IMR-90 (cell line): ENCODE results near the gene SAA1. TPM values are rescaled to one million over a fixed set of nuclear protein-coding genes. Genes with fewer than 3 reads are reported as not detected.

ENCODE experiments used
- ATAC-seq: fragments of 200-7000 bp; cut with Tn5 transposase; 2 replicates; pipeline ENCODE4 v1.9.1; 2020; ENCODE audit warnings: low read depth, mild to moderate bottlenecking, moderate library complexity
- BruUV-seq: library from RNA; stranded (reverse); fragments of 400-500 nt; replicated peaks from 2 replicates; lab custom pipeline; 2021; lab: Mats Ljungman, UMichigan
- CTCF ChIA-PET: fragments of 300-600 bp; formaldehyde crosslinking; extraction: SDS; loops from one replicate; lab custom pipeline; 2021; ENCODE audit warnings: antibody characterized with exemption; lab: Yijun Ruan, JAX
- POLR2A ChIA-PET: fragments of 300-600 bp; sonication (Branson Sonifier 250); formaldehyde crosslinking; loops from one replicate; lab custom pipeline; 2022; ENCODE audit warnings: antibody characterized with exemption; ENCODE audit not compliant: unreplicated experiment; lab: Charles Lee
- DNase-seq: peaks from one replicate; pipeline ENCODE4 v3.0.0; 2013
- H2AFZ ChIP-seq: replicated peaks from 2 replicates; pipeline ENCODE3; 2013; ENCODE audit warnings: low read length, mild to moderate bottlenecking; ENCODE audit not compliant: poor library complexity
- H2AK5ac ChIP-seq: 2 replicates; pipeline ENCODE4 v1.6.1; 2013; ENCODE audit warnings: low read depth, low read length, inconsistent platforms
- H2AK9ac ChIP-seq: replicated peaks from 2 replicates; pipeline ENCODE3; 2013; ENCODE audit warnings: mild to moderate bottlenecking, low read depth, low read length, moderate library complexity; ENCODE audit not compliant: poor library complexity
- H2BK120ac ChIP-seq: 2 replicates; pipeline ENCODE4 v1.6.1; 2013; ENCODE audit warnings: low read depth, low read length, inconsistent platforms
- H2BK15ac ChIP-seq: 3 replicates; pipeline ENCODE4 v1.6.1; 2013; ENCODE audit warnings: low read depth, low read length, inconsistent platforms
- H2BK20ac ChIP-seq: 2 replicates; pipeline ENCODE4 v1.6.1; 2013; ENCODE audit warnings: low read depth, mild to moderate bottlenecking, inconsistent platforms, low read length, moderate library complexity
- H2BK5ac ChIP-seq: 2 replicates; pipeline ENCODE4 v1.6.1; 2013; ENCODE audit warnings: mild to moderate bottlenecking, low read depth, low read length, inconsistent platforms; ENCODE audit not compliant: poor library complexity, severe bottlenecking
- H3K14ac ChIP-seq: replicated peaks from 2 replicates; pipeline ENCODE4 v1.6.1; 2013; ENCODE audit warnings: low read depth, low read length, inconsistent platforms
- H3K18ac ChIP-seq: 2 replicates; pipeline ENCODE4 v1.6.1; 2013; ENCODE audit warnings: low read depth, low read length, control low read depth
- H3K23ac ChIP-seq: 2 replicates; pipeline ENCODE4 v1.6.1; 2013; ENCODE audit warnings: low read depth, low read length, inconsistent platforms
- H3K27ac ChIP-seq: 2 replicates; pipeline ENCODE4 v1.5.1; 2013; ENCODE audit warnings: mild to moderate bottlenecking, control low read depth, low read length; ENCODE audit not compliant: insufficient read depth
- H3K27me3 ChIP-seq: 2 replicates; pipeline ENCODE4 v1.6.1; 2013; ENCODE audit warnings: low read length; ENCODE audit not compliant: control insufficient read depth, insufficient read depth
- H3K36me3 ChIP-seq: 2 replicates; pipeline ENCODE4 v1.6.1; 2013; ENCODE audit warnings: low read length, mixed read lengths; ENCODE audit not compliant: control insufficient read depth, insufficient read depth
- H3K4ac ChIP-seq: 2 replicates; pipeline ENCODE4 v1.6.1; 2013; ENCODE audit warnings: low read depth, low read length, inconsistent platforms
- H3K4me1 ChIP-seq: 2 replicates; pipeline ENCODE4 v1.6.1; 2013; ENCODE audit warnings: low read length, mixed read lengths; ENCODE audit not compliant: control insufficient read depth, insufficient read depth
- H3K4me2 ChIP-seq: 2 replicates; pipeline ENCODE4 v1.6.1; 2013; ENCODE audit warnings: low read depth, mild to moderate bottlenecking, control low read depth, low read length, moderate library complexity
- H3K4me3 ChIP-seq: 2 replicates; pipeline ENCODE4 v1.5.1; 2013; ENCODE audit warnings: low read depth, mild to moderate bottlenecking, control low read depth, low read length, moderate library complexity; ENCODE audit not compliant: insufficient read depth
- H3K56ac ChIP-seq: 2 replicates; pipeline ENCODE4 v1.6.1; 2013; ENCODE audit warnings: low read length, inconsistent platforms; ENCODE audit not compliant: insufficient read depth; ENCODE audit errors: extremely low read depth
- H3K79me1 ChIP-seq, 2 experiments: 2 replicates each; pipeline ENCODE4 v1.6.1; 2013; ENCODE audit warnings: low read length in 2 of 2, inconsistent platforms in 1 of 2, low read depth in 1 of 2
- H3K9ac ChIP-seq: 2 replicates; pipeline ENCODE4 v1.6.1; 2013; ENCODE audit warnings: low read depth, low read length, control low read depth
- H3K9me1 ChIP-seq: 2 replicates; pipeline ENCODE4 v1.6.1; 2013; ENCODE audit warnings: low read length, inconsistent platforms; ENCODE audit not compliant: insufficient read depth
- H3K9me3 ChIP-seq: 2 replicates; pipeline ENCODE4 v1.6.1; 2013; ENCODE audit warnings: low read length; ENCODE audit not compliant: control insufficient read depth, insufficient read depth
- H4K20me1 ChIP-seq: 2 replicates; pipeline ENCODE4 v1.6.1; 2013; ENCODE audit warnings: low read length, inconsistent platforms; ENCODE audit not compliant: insufficient read depth
- H4K5ac ChIP-seq: 2 replicates; pipeline ENCODE4 v1.6.1; 2013; ENCODE audit warnings: mild to moderate bottlenecking, low read depth, low read length, control low read depth
- H4K8ac ChIP-seq, 2 experiments: 2 replicates each; pipeline ENCODE4 v1.6.1; 2013; ENCODE audit warnings: low read depth in 2 of 2, low read length in 2 of 2, control low read depth in 1 of 2, inconsistent platforms in 1 of 2
- H4K91ac ChIP-seq: 2 replicates; pipeline ENCODE4 v1.6.1; 2013; ENCODE audit warnings: low read depth, low read length, inconsistent platforms; ENCODE audit not compliant: insufficient read depth
- BHLHE40 ChIP-seq: fragments of 150-350 bp; IDR thresholded peaks from 2 replicates; pipeline ENCODE4 v1.6.1; 2016; ENCODE audit warnings: mild to moderate bottlenecking, low read depth, low read length
- CEBPB ChIP-seq: IDR thresholded peaks from 2 replicates; pipeline ENCODE4 v1.6.1; 2012; ENCODE audit warnings: low read depth, low read length, improper control_type of control experiment
- MAZ ChIP-seq: IDR thresholded peaks from 2 replicates; pipeline ENCODE4 v1.6.1; 2012; ENCODE audit warnings: low read depth, mild to moderate bottlenecking, low read length, improper control_type of control experiment, moderate library complexity, borderline replicate concordance
- RCOR1 ChIP-seq: IDR thresholded peaks from 2 replicates; pipeline ENCODE4 v1.6.1; 2012; ENCODE audit warnings: mild to moderate bottlenecking, low read length, improper control_type of control experiment; ENCODE audit not compliant: insufficient replicate concordance
- RFX5 ChIP-seq: IDR thresholded peaks from 2 replicates; pipeline ENCODE4 v1.8.0; 2012; ENCODE audit warnings: low read depth, mild to moderate bottlenecking, low read length, moderate library complexity
- WGBS, 2 experiments: methylation state at CpG; one replicate each; pipeline versions ENCODE4 v1.1.5 to v1.1.7; 2013; ENCODE audit warnings: missing lambda C conversion rate in 2 of 2; ENCODE audit not compliant: insufficient read length in 1 of 2; ENCODE audit errors: extremely low coverage in 2 of 2; 5-methylcytosine and 5-hydroxymethylcytosine counted together
- dilution Hi-C: fragments of 300-500 bp; cut with HindIII; formaldehyde crosslinking; loops from one replicate; pipeline ENCODE4 v1.14.3; 2018; ENCODE audit warnings: low sequenced_read_pairs; ENCODE audit not compliant: unreplicated experiment
- in situ Hi-C: fragments of 300-500 bp; cut with MboI; formaldehyde crosslinking; loops from 3 replicates; pipeline ENCODE4 v1.14.3; 2019; ENCODE audit warnings: low sequenced_read_pairs, inconsistent platforms, mixed read lengths
- intact Hi-C: fragments of 100-400 bp; cut with micrococcal nuclease; formaldehyde crosslinking; loops from 2 replicates; pipeline ENCODE4 v1.10.0; 2022
- polyA plus RNA-seq, 3 experiments: library from polyadenylated mRNA; depleted of rRNA; stranded (reverse); fragments of >200 nt; gene quantifications; 2 replicates each; pipeline ENCODE4 v1.2.3, GENCODE V29; 2012; ENCODE audit warnings: low replicate concordance in 1 of 3
- total RNA-seq: library from RNA; depleted of rRNA; stranded (reverse); fragments of >200 nt; gene quantifications from 2 replicates; pipeline ENCODE4 v1.2.3, GENCODE V29; 2012

The SAA1 gene
- total and polyA plus RNA-seq, 2 of the 4 experiments (the other 2 are of a cell fraction) = not detected

DNA sequence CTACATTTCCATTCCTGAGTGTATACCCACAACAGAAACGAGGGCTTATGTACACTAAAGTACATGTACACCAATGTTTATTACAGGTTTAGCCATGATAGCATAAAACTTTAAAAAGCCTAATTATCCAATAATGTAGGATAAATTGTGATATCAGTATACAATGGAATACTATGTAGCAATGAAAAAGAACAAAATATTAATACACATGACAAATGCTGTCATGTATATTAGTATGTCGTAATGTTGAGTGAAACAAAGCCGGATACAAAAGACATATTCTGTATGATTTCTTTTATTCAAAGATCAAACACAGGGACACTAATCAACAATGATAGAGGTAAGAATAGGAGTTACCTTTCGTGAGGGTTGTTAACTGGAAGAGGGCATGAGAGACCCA, 32.2 kb upstream of the SAA1 start:
- Histone ChIP-seq H3K27me3 (peaks cover 5% of the 10 kb centered on the region), H2AK9ac (no peak overlapping the region), H3K4me3 (no peak overlapping the region), H4K20me1 (no peaks in the 10 kb centered on the region), H4K91ac (no peak overlapping the region), H2AK5ac (no peak overlapping the region), H4K5ac (no peak overlapping the region), H3K4me2 (no peak overlapping the region), H3K9me3 (no peaks in the 10 kb centered on the region), H3K9ac (no peak overlapping the region), H2AFZ (no peak overlapping the region), H3K4me1 (no peaks in the 10 kb centered on the region), H3K79me1 (no peaks in the 10 kb centered on the region), H2BK15ac (no peak overlapping the region), H3K23ac (no peak overlapping the region), H2BK120ac (no peak overlapping the region), H3K9me1 (no peaks in the 10 kb centered on the region), H3K36me3 (no peaks in the 10 kb centered on the region), H2BK20ac (no peak overlapping the region), H3K56ac (no peak overlapping the region), H3K14ac (no peak overlapping the region), H3K4ac (no peak overlapping the region), H2BK5ac (no peak overlapping the region), H3K27ac (no peak overlapping the region), H4K8ac (no peak overlapping the region), H3K18ac (no peak overlapping the region)
- no peak for DNase-seq
- dilution Hi-C loops (no loop called here), intact Hi-C loops (no loop called here), in situ Hi-C loops (no loop called here)
- ChIA-PET POLR2A (no interaction called here), CTCF (no interaction called here)
- BruUV-seq = no TSS peak
- ATAC-seq = no peak
- TF ChIP-seq CEBPB (peak; percentile 31; the same call in 1 of the 2 replicates), BHLHE40 (no peak), RFX5 (no peak), MAZ (no peak), RCOR1 (no peak)
- no CpG with 5 or more reads among the region's 4 CpGs for WGBS, 2 experiments
